T-helper 17 cell (primary cell): ENCODE measurements around the gene IQGAP3. TPM values are rescaled to one million over a fixed set of nuclear protein-coding genes. Genes with fewer than 3 reads are reported as not detected.

ENCODE experiments used
- ATAC-seq: fragments of 150-1000 bp; cut with Tn5 transposase; 2 replicates; pipeline ENCODE4 v1.10.0; 2021; ENCODE audit warnings: mild to moderate bottlenecking, moderate library complexity
- DNase-seq, 3 donors: peaks; one replicate each; pipeline versions ENCODE4 v3.0.0 to v3.0.0-alpha.2; 2020 to 2021
- H3K9me3 ChIP-seq: one replicate; pipeline ENCODE4 v1.7.0; 2013; ENCODE audit warnings: low read length, mild to moderate bottlenecking; ENCODE audit not compliant: control insufficient read depth, poor library complexity, severe bottlenecking
- H3K27ac Mint-ChIP-seq: one replicate; pipeline ENCODE4 v1.8.0; 2022; ENCODE audit warnings: mild to moderate bottlenecking, moderate library complexity, mixed read lengths
- H3K27me3 Mint-ChIP-seq: one replicate; pipeline ENCODE4 v1.8.0; 2022; ENCODE audit warnings: mixed read lengths
- H3K36me3 Mint-ChIP-seq: one replicate; pipeline ENCODE4 v1.8.0; 2022; ENCODE audit warnings: low read depth, mixed read lengths
- H3K4me1 Mint-ChIP-seq: one replicate; pipeline ENCODE4 v1.8.0; 2022; ENCODE audit warnings: mild to moderate bottlenecking, mixed read lengths
- H3K4me3 Mint-ChIP-seq: one replicate; pipeline ENCODE4 v1.8.0; 2022; ENCODE audit warnings: mild to moderate bottlenecking, moderate library complexity, mixed read lengths
- total RNA-seq, 4 donors: library from RNA in 2 of 4; stranded (reverse) in 2 of 4; gene quantifications; one replicate each; pipeline ENCODE4 v1.2.3 and lab custom pipeline; 2022 to 2026

The IQGAP3 gene
- total RNA-seq, 2 donors from 2014 or later: not detected

GRCh38 chr1:156489166-156489934 lies 83.0 kb downstream of the IQGAP3 start:
- Mint-ChIP-seq H3K27me3 (no peaks in the 10 kb centered on the region), H3K27ac (peak overlapping the region; percentile 97), H3K4me3 (peak overlapping the region; percentile 92), H3K36me3 (no peaks in the 10 kb centered on the region), H3K4me1 (peaks cover 81% of the 10 kb centered on the region)
- DNase-seq (no peak), ATAC-seq (peak; percentile 57)
- no peaks in the 10 kb centered on the region for H3K9me3 ChIP-seq

- peak; percentile 24 for ATAC-seq
- Mint-ChIP-seq H3K36me3 (no peaks in the 10 kb centered on the region), H3K4me3 (peak overlapping the region; percentile 92), H3K4me1 (peaks cover 80% of the 10 kb centered on the region), H3K27ac (peak overlapping the region; percentile 97), H3K27me3 (no peaks in the 10 kb centered on the region)
- no peak for DNase-seq
- H3K9me3 ChIP-seq: no peaks in the 10 kb centered on the region
Measured at GRCh38 chr1:156488566-156489165, 83.7 kb downstream of the IQGAP3 start.

GRCh38 chr1:156487862-156488261 lies 84.5 kb downstream of the IQGAP3 start:
- DNase-seq (no peak), ATAC-seq (peak; percentile 36)
- no peaks in the 10 kb centered on the region for H3K27me3 Mint-ChIP-seq
- no peaks in the 10 kb centered on the region for H3K36me3 Mint-ChIP-seq
- H3K27ac Mint-ChIP-seq: peak overlapping the region; percentile 97
- H3K4me1 Mint-ChIP-seq: peaks cover 80% of the 10 kb centered on the region
- peak overlapping the region; percentile 92 for H3K4me3 Mint-ChIP-seq
- no peaks in the 10 kb centered on the region for H3K9me3 ChIP-seq

GRCh38 chr1:156486421-156487344 lies 85.7 kb downstream of the IQGAP3 start:
- Mint-ChIP-seq H3K36me3 (peaks cover 3% of the 10 kb centered on the region), H3K27ac (peak overlapping the region; percentile 97), H3K4me1 (peaks cover 77% of the 10 kb centered on the region), H3K4me3 (no peak overlapping the region), H3K27me3 (no peaks in the 10 kb centered on the region)
- DNase-seq (no peak), ATAC-seq (no peak)
- H3K9me3 ChIP-seq: no peaks in the 10 kb centered on the region

- H3K36me3 Mint-ChIP-seq: peaks cover 4% of the 10 kb centered on the region
- no peaks in the 10 kb centered on the region for H3K27me3 Mint-ChIP-seq
- H3K4me3 Mint-ChIP-seq: no peak overlapping the region
- H3K27ac Mint-ChIP-seq: peak overlapping the region; percentile 97
- H3K4me1 Mint-ChIP-seq: peaks cover 77% of the 10 kb centered on the region
- H3K9me3 ChIP-seq: no peaks in the 10 kb centered on the region
- no peak for DNase-seq
- ATAC-seq: no peak
Measured at GRCh38 chr1:156485984-156486383, 86.4 kb downstream of the IQGAP3 start.

- peaks cover 75% of the 10 kb centered on the region for H3K4me1 Mint-ChIP-seq
- H3K4me3 Mint-ChIP-seq: peak overlapping the region; percentile 28
- ATAC-seq (no peak), DNase-seq (no peak)
- H3K27ac Mint-ChIP-seq: peak overlapping the region; percentile 97
- H3K27me3 Mint-ChIP-seq: no peaks in the 10 kb centered on the region
- H3K36me3 Mint-ChIP-seq: peaks cover 7% of the 10 kb centered on the region
- H3K9me3 ChIP-seq: no peaks in the 10 kb centered on the region
Measured at GRCh38 chr1:156484480-156485058, 87.8 kb downstream of the IQGAP3 start.

- no peaks in the 10 kb centered on the region for H3K27me3 Mint-ChIP-seq
- peaks cover 10% of the 10 kb centered on the region for H3K36me3 Mint-ChIP-seq
- DNase-seq (no peak), ATAC-seq (no peak)
- H3K27ac Mint-ChIP-seq: peak overlapping the region; percentile 97
- peak overlapping the region; percentile 72 for H3K4me3 Mint-ChIP-seq
- H3K9me3 ChIP-seq: no peaks in the 10 kb centered on the region
- peaks cover 65% of the 10 kb centered on the region for H3K4me1 Mint-ChIP-seq
Measured at GRCh38 chr1:156483397-156483796, 89.0 kb downstream of the IQGAP3 start.

- H3K27ac Mint-ChIP-seq: peak overlapping the region; percentile 99
- H3K4me1 Mint-ChIP-seq: peaks cover 56% of the 10 kb centered on the region
- peaks cover 10% of the 10 kb centered on the region for H3K36me3 Mint-ChIP-seq
- no peak for DNase-seq
- no peak overlapping the region for H3K4me3 Mint-ChIP-seq
- H3K27me3 Mint-ChIP-seq: no peaks in the 10 kb centered on the region
- H3K9me3 ChIP-seq: no peaks in the 10 kb centered on the region
- no peak for ATAC-seq
Measured at GRCh38 chr1:156482276-156482675, 90.1 kb downstream of the IQGAP3 start.

GRCh38 chr1:156481527-156481926 lies 90.8 kb downstream of the IQGAP3 start:
- ATAC-seq (peak; percentile 72), DNase-seq (peak in 1 of 3 donors; percentile 24)
- Mint-ChIP-seq H3K27ac (peak overlapping the region; percentile 99), H3K4me3 (peak overlapping the region; percentile 80), H3K4me1 (peaks cover 54% of the 10 kb centered on the region), H3K36me3 (peaks cover 12% of the 10 kb centered on the region), H3K27me3 (no peaks in the 10 kb centered on the region)
- no peaks in the 10 kb centered on the region for H3K9me3 ChIP-seq

GRCh38 chr1:156480411-156481192 lies 91.8 kb downstream of the IQGAP3 start:
- peak; percentile 78 for ATAC-seq
- H3K36me3 Mint-ChIP-seq: peaks cover 12% of the 10 kb centered on the region
- peaks cover 51% of the 10 kb centered on the region for H3K4me1 Mint-ChIP-seq
- peak overlapping the region; percentile 55 for H3K4me3 Mint-ChIP-seq
- no peaks in the 10 kb centered on the region for H3K9me3 ChIP-seq
- no peaks in the 10 kb centered on the region for H3K27me3 Mint-ChIP-seq
- H3K27ac Mint-ChIP-seq: peak overlapping the region; percentile 99
- DNase-seq: peak; percentile 63 to 77 (median 64)

GRCh38 chr1:156480016-156480370 lies 92.4 kb downstream of the IQGAP3 start:
- H3K9me3 ChIP-seq: no peaks in the 10 kb centered on the region
- ATAC-seq: no peak
- Mint-ChIP-seq H3K27me3 (no peaks in the 10 kb centered on the region), H3K36me3 (peaks cover 12% of the 10 kb centered on the region), H3K4me1 (peaks cover 49% of the 10 kb centered on the region), H3K27ac (peak overlapping the region; percentile 99), H3K4me3 (no peak overlapping the region)
- no peak for DNase-seq
